Upper lobe of left lung (tissue), 4 donors: ENCODE results near the gene AP1AR.

Experiments used
- CTCF ChIP-seq, 6 experiments: fragments of 450-650 bp in 4 of 6; fragments of 200-600 bp in 2 of 6; sonication (generic) in 2 of 6; IDR thresholded peaks; one replicate each; pipeline ENCODE4 v1.5.1; 2016 to 2019; ENCODE audit warnings: antibody characterized with exemption in 6 of 6
- EP300 ChIP-seq, 4 donors: sonication (generic); formaldehyde crosslinking; IDR thresholded peaks; one replicate each; pipeline ENCODE4 v1.5.1; 2017; ENCODE audit warnings: antibody characterized with exemption in 4 of 4, control low read depth in 2 of 4

- TF ChIP-seq EP300 (IDR thresholded peaks at IDR 0.05): no peak
- TF ChIP-seq CTCF (IDR thresholded peaks at IDR 0.05): no peak
Measured at GRCh38 chr4:112287258-112287989, 55.8 kb downstream of the AP1AR start.
